HG03457 (cell line): ENCODE measurements around the gene POU2F1.

Source experiments
- ATAC-seq: cut with Tn5 transposase; IDR thresholded peaks from one replicate; pipeline ENCODE4 v1.9.1; 2021; ENCODE audit warnings: moderate number of reproducible peaks; ENCODE audit not compliant: unreplicated experiment

The POU2F1 gene

DNA sequence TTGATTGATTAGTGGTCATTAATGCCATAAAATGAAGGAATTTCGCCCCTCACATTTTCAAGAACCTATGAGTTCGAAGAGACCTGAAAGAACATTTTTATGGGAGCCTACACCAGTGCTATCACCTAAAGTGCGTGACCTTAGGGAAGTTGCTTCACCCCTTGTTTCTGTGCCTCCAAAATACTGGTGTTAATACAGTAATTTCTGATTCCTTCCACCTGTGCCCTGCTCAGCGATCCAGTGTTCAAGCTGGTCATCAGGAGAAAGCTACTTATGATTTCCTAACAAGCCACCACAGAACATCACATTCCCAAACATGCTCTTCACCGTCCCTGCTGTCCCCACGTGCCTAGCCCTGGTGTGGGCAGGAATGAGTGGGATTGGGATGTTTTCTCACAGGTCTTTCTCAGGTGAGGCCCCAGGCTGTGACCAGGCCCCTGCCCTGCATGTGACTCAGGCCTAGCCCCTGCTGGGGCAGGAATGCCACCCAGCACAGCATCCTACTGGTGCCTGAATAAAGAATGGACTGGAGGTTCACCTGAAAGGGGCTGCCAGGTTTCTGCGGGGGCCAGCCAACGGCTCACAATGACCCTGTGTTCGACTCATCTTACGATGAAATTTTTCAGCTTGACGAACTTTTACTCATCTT, 237.4 kb downstream of the POU2F1 start:
- no peak for ATAC-seq

DNA sequence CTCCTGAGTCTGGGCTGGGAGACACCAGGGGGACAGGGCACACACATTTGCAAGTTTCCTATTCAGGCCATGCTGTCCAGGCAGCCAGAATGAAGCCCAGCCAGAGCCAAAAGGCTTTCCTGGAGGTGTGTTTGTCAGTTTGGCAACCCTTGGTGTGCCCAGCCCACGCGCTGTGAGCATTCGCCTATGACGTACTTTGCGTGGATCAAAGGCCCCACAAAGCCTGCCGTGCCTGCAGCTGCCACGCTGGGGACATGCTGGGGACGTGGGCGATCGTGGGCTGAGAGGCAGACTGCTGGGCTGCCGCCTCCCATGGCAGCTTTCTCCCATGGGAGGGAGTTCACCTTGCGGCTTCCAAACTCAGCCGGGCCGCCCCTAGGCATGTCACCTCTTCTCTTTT, 240.2 kb downstream of the POU2F1 start:
- no peak for ATAC-seq

DNA sequence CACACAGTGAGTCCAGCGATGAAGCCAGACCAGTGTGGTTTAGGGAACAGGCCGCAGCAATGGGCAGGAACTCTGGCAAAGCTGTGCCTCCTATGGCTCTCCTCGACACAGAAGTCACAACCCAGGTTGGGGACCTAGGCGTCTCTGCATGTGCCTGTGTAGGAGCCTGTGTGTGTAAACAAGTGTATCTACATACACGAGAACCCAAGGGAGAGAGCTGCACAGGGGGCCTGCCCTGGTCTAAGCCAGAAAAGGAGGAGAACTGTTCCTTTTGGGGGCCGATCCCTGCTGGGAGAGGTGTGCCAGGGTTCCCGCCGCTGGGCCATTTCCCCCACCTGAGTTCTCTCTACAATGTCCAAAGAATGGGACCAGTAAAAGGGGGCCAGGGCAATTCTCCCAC, 241.7 kb downstream of the POU2F1 start:
- no peak for ATAC-seq

DNA sequence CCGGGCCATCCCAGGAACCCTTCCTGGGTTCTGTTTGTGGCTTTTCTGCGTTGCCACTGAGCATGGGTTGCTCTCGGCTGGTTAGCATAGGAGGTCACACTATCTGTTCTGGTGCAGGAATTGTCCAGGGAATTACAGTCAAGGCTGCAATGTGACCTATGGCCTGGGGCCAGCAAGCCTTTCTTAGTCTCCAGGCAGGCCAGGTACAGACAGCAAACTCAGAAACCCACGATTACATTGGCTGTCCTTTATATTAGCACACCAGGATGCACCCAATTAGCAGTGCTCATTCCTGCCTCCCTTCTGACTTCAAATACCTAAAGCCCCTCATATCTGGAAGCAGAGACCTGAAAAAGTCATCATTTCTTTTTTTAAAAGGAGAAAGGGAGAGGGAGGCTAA, 242.4 kb downstream of the POU2F1 start:
- ATAC-seq, result no peak

DNA sequence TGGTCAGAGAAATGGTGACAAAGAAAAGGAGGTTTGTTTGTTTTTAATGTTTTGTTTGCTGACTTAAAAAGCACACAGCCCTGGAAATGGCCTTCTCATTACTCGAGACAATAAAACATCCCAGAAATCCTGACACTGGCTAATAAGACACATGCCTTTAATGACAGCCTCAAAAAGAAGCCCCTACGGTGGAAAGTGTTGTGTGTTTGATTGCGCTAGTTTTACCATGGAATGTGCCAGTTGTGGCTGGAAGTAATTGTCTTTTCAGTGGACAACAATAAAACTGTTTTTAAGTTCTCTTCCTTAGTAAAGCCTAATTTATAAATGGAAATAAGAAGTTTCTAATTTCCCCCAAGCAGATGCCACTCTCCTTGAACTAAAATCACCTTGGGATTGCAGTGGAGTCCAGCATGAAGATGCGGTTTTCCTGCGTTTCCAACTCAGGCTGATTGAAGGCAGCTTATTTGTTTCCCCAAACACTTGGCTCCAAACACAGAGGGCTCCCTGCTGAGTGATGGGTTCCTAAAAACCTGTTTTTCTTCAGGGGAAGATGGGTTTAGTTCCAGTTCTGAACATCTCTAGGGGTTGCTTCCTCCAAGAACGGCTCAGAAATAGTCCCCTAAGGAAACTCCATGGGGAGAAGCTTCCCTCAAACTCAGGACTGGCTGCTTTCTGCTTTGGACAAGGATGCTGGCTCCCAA, 243.3 kb downstream of the POU2F1 start:
- ATAC-seq, result no peak

DNA sequence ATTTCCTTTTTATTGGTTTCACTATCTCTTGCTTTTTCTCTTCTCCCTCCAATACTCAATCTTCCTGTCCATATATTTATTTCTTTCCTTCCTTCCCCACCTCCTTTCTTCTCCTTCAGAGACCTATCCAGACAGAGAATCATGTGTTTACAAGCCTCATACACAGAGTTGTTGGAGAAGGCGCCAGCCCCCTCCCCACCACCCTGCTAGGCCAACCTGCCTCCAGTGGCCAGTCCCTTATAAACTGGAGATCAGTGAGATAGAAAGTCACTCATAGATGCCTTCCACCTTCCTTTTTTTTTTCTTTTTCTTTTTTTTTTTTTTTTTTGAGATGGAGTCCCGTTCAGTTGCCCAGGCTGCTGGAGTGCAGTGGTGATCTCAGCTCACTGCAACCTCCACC, 244.3 kb downstream of the POU2F1 start:
- no peak for ATAC-seq

DNA sequence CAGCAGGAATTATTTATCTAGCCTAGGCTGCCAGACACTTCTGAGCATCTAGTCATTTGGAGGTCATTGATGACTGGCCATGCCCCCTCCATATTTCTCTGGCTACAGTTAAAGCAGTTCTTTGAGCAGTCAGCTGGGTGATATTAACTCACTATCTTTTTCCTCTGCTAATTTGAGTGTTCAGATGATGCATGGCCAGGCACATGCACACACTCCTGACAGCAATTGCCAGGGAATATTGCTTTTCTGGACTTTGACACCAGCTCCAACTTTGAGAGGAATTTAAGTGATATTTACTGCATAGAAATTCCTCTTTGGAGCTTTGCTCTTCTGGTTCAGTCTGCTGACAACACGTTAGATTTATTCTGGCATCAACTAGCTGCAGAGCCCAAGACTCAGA, 245.1 kb downstream of the POU2F1 start:
- ATAC-seq, result no peak

DNA sequence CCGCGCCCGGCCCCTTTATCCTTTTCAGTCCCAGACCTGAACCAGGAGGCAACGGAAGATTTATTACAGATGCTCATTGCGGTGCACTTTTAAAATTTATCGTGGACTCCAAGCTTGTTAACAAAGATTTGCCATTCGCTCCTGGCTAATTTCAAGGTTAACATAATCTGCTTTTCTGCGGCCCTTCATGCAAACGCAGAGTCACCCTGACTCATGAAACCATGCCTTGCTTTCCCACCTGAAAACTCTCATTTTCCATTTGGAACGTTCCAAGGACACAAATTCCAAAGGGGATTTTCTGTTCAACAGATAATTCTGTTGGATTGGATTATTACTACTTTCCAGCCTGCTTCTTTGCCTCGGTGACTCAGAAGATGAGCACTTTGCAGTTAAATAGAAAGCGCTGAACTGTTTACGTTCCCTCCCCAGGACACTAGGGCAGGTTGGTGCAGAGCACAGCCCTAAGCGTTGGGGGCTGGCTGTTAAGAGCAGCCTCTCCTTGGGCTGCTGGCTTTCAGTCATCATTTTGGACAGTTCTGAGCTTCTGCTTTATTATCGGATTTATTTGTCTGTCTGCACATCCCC, 246.5 kb downstream of the POU2F1 start:
- ATAC-seq, result no peak

DNA sequence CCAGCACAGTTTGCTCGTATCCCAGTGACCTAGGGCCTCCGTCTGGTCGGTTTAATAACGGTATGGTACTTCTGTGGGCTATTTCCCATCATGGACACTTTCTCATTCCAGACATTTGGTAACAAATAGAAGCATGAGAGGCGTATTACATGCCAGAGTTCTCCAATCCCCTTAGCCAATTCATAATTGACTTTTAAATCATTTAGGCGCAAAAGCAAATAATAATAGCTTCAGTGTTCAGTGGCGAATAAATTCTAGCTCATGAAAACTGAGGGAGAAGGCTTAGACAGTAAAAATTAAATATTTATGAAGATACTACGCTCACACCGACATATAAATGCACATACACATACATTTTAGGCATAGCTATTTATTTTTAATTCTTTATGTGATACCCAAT, 247.1 kb downstream of the POU2F1 start:
- ATAC-seq, result no peak

DNA sequence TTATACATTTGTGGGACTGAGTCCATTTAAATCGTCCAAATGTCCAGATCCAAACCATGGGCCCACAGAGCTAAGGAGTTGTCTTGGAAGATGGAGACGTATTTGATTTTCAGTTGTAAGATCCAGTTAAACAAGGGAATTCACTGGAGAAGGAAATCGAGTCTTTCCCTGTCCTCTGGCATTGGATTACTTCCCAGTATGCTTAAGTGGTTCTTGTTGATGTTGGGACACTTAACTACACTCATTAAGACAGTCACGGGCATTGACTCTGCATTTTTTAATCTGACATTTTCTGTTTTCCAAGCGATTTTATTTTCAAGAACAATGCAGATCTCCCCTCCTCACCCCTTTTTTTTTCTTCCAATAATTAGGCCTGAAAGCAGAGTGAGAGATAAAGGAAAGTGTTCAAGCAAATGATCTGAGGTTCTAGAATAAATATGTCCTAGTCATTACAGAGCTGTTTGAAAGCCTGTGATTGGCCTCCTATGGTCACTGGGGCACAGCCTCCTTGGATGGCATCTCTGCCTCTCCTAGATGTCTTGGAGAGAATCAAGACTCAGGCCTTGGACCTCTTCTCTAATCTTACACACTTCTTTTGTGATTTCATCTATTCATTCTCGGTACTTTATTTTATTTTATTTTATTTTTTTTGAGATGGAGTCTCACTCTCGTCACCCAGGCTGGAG, 248.7 kb downstream of the POU2F1 start:
- ATAC-seq, result no peak

DNA sequence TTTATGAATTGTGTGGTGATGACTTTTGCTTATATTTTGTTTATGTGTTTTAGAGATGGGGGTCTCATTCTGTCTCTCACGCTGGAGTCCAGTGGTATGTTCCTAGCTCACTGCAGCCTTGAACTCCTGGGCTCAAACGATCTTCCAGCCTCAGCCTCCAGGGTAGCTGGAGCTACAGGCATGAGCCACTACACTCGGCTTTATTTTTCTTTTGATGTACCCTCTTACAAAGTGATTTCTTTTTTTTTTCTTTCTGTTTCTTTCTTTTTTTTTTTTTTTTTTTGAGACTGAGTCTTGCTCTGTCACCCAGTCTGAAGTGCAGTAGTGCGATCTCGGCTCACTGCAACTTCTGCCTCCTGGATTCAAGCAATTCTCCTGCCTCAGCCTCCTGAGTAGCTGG, 250.9 kb downstream of the POU2F1 start:
- no peak for ATAC-seq

DNA sequence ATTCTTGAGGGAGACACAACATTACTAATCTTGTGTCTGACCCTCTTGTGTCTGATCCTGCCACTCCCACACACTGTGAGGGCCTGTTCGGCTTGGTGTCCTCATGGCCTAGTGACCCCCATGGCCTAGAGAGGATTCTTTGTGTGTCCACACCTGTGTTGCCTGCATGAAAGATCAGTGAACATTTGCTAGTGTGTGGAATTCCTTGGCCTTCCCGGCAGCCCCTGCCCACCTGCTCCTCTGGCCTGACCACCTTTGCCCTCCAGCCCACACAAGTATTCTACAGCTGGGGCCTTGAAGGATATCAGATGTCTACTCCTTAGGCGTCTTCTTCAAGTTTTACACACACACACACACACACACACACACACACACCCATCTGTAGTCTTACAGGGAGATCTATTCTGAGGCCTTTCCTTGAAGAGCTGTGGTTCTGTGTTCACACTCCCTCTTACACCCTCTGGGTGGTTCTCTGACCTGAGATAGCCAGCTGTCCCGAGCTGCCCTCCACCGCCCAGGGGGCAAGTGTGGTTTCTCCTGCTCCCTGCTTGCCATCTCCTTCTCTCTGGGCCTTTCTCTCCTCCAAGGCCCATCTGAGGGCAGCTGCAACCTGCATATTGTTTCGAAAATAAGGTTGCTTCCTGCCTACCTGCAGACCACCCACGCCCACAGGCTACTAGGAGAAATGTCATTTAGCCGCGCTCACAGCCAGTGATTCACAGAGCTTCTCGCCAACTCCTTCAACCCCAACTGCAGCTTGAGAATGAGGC, 252.3 kb downstream of the POU2F1 start:
- no peak for ATAC-seq

DNA sequence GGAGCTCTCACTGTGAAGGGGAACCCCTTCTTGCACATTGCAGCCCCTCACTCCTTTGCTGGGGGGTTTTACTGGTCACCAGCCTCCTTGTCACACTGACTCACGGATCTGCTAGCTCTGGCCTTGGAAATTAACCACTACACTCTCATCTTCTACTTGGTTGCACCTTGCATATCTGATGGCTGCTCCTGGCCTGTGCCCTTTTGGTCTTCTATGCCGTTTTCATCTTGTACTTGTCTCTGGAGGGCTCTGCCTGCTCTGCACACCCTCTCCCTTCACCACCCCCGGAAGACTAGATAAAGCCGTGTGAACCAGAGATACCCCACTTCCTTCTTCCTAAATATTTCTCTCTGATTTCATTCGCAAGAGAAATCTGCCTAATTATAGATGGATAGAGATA, 253.1 kb downstream of the POU2F1 start:
- no peak for ATAC-seq

DNA sequence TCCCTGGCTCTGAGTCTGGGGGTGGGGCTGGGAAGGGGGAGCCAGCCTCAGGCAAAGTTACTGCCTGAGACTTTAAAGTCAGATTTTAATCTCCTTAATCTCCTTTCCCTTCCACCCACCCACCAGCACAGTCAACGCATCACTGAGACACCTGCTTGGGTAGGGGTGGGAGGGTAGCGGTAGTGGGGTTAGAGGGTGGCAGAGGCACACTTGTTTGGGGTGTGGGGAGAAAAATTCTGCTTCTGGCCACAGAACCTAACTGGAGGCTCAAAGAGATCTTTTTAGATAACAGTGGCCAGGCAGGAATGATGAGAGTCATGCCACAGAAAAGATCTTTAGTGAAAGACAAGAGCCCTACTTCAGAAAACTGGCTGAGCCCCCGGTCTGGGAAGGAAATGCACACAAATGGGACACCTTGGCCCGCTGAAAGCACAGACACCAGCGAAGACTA, 253.5 kb downstream of the POU2F1 start:
- no peak for ATAC-seq

DNA sequence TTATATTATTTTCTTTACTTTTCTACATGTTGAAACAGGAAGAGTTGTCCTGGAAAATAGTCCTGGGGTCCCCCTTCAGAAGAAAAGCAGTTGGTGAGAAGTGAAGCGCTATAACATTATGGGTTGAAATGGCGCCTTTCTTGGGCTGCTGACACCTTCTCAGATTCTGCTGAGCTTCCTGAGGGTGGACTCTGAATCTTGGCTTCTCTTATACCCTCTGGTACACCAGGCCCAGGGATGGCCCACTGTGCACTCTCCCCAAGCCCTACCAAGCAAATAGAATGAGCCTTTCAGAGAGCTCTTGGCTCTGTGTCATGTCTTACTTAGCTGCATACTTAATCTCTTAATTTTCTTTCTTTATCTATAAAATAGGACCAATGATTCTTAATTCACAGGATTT, 255.4 kb downstream of the POU2F1 start:
- ATAC-seq, result no peak
